ENCODE measurements around the gene TMEM250.

- TF ChIP-seq REST (IDR thresholded peaks at IDR 0.05; ENCODE audit: low read depth) (no peak), MAX (IDR thresholded peaks at IDR 0.05) (no peak), POLR2AphosphoS5 (IDR thresholded peaks at IDR 0.05; ENCODE audit: low read depth, low read length) (no peak), YY1 (IDR thresholded peaks at IDR 0.05; ENCODE audit: extremely low read depth, insufficient replicate concordance, low read depth, low read length) (no peak), EZH2phosphoT487 (IDR thresholded peaks at IDR 0.05; ENCODE audit: borderline replicate concordance) (no peak), SIN3A (IDR thresholded peaks at IDR 0.05; ENCODE audit: low read depth) (no peak), CTCF (IDR thresholded peaks at IDR 0.05 in 2 of 3, conservative IDR thresholded peaks at IDR 0.05 in 1 of 3; ENCODE audit: borderline replicate concordance in 1 of 3, insufficient read depth in 1 of 3, low read depth in 2 of 3, low read length in 2 of 3) (no peak)
These were observed 34.8 kb upstream of the TMEM250 start for GRCh38 chr9:136153381-136154065.
